Parathyroid adenoma (tissue), 2 donors: ENCODE results near the gene SLC17A7.

Experiments
- H2AFZ ChIP-seq: fragments of 300-600 bp; sonication (generic); one replicate; pipeline ENCODE4 v1.7.0; 2017; ENCODE audit warnings: antibody characterized with exemption, mild to moderate bottlenecking
- H3K27ac ChIP-seq: fragments of 300-600 bp; sonication (generic); one replicate; pipeline ENCODE4 v1.7.0; 2017
- H3K27me3 ChIP-seq: fragments of 300-600 bp; sonication (generic); one replicate; pipeline ENCODE4 v1.7.0; 2017; ENCODE audit warnings: low read length; ENCODE audit not compliant: control insufficient read depth, insufficient read depth
- H3K36me3 ChIP-seq: fragments of 300-600 bp; sonication (generic); one replicate; pipeline ENCODE4 v1.7.0; 2017; ENCODE audit warnings: low read length; ENCODE audit not compliant: control insufficient read depth, insufficient read depth
- H3K4me1 ChIP-seq: fragments of 300-600 bp; sonication (generic); one replicate; pipeline ENCODE4 v1.7.0; 2017; ENCODE audit warnings: control low read depth
- H3K4me2 ChIP-seq: fragments of 300-600 bp; sonication (generic); one replicate; pipeline ENCODE4 v1.7.0; 2017; ENCODE audit warnings: low read length
- H3K4me3 ChIP-seq: fragments of 300-600 bp; sonication (generic); one replicate; pipeline ENCODE4 v1.7.0; 2017; ENCODE audit warnings: low read depth, low read length
- H3K79me2 ChIP-seq: fragments of 300-600 bp; sonication (generic); one replicate; pipeline ENCODE4 v1.7.0; 2017; ENCODE audit warnings: control low read depth
- H3K9ac ChIP-seq: fragments of 300-600 bp; sonication (generic); one replicate; pipeline ENCODE4 v1.7.0; 2017; ENCODE audit warnings: mild to moderate bottlenecking
- H3K9me3 ChIP-seq: fragments of 300-600 bp; sonication (generic); one replicate; pipeline ENCODE4 v1.7.0; 2017; ENCODE audit warnings: low read length; ENCODE audit not compliant: control insufficient read depth
- TF ChIP-seq, protein P1 (sequence below): fragments of 300-600 bp; sonication (generic); IDR thresholded peaks from one replicate; pipeline ENCODE4 v1.7.0; 2017; ENCODE audit warnings: antibody characterized with exemption, mild to moderate bottlenecking
- donor health status: primary hyperparathyroidism.

Gene SLC17A7

DNA sequence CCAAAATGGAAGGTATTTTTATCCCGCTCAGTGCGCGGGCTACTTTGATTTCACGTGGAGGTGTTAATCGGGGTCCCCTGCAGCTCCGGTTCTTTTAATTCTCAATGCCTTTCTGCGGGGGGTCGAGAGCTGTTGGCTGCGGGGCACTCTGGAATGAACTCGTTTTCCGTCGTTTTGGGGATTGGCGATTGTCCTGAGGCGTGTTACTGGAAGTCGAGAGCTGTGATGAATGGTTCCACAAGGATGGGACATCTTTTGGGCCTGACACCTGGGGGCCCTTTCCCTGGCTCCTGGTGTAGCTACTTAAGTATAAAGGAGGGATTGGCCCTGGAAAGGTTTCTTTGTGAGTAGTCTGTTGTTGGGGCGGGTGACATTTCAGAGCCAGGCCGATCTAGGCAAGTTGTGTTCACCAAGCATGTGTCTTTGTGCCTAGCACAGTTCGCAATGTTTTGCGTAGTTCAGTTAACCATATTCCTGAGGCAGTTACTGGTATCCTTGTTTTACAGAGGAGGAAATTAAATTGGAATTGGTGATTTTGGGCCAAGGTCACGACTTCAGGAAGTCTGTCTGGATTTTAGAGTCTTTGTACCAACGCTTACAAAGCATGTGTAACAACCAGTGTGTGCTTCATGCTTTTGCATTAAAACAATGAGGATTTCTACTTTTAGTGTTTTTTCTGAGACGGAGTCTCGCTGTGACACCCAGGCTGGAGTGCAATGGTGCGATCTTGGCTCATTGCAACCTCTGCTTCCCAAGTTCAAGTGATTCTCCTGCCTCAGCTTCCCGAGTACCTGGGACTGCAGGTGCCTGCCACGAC is 46.9 kb upstream of the SLC17A7 start:
- peak overlapping the region; percentile 90 for H3K27ac ChIP-seq
- H3K9me3 ChIP-seq, result no peaks in the 10 kb centered on the region
- H3K4me2 ChIP-seq, result peak overlapping the region; percentile 89
- TF ChIP-seq, protein P1, sequence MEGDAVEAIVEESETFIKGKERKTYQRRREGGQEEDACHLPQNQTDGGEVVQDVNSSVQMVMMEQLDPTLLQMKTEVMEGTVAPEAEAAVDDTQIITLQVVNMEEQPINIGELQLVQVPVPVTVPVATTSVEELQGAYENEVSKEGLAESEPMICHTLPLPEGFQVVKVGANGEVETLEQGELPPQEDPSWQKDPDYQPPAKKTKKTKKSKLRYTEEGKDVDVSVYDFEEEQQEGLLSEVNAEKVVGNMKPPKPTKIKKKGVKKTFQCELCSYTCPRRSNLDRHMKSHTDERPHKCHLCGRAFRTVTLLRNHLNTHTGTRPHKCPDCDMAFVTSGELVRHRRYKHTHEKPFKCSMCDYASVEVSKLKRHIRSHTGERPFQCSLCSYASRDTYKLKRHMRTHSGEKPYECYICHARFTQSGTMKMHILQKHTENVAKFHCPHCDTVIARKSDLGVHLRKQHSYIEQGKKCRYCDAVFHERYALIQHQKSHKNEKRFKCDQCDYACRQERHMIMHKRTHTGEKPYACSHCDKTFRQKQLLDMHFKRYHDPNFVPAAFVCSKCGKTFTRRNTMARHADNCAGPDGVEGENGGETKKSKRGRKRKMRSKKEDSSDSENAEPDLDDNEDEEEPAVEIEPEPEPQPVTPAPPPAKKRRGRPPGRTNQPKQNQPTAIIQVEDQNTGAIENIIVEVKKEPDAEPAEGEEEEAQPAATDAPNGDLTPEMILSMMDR, result no peak
- H3K4me3 ChIP-seq, result peak overlapping the region; percentile 100
- peak overlapping the region; percentile 57 for H3K9ac ChIP-seq
- peak overlapping the region; percentile 43 for H2AFZ ChIP-seq
- peaks cover 31% of the 10 kb centered on the region for H3K79me2 ChIP-seq
- peaks cover 10% of the 10 kb centered on the region for H3K4me1 ChIP-seq
- H3K36me3 ChIP-seq, result no peaks in the 10 kb centered on the region
- H3K27me3 ChIP-seq, result no peaks in the 10 kb centered on the region

DNA sequence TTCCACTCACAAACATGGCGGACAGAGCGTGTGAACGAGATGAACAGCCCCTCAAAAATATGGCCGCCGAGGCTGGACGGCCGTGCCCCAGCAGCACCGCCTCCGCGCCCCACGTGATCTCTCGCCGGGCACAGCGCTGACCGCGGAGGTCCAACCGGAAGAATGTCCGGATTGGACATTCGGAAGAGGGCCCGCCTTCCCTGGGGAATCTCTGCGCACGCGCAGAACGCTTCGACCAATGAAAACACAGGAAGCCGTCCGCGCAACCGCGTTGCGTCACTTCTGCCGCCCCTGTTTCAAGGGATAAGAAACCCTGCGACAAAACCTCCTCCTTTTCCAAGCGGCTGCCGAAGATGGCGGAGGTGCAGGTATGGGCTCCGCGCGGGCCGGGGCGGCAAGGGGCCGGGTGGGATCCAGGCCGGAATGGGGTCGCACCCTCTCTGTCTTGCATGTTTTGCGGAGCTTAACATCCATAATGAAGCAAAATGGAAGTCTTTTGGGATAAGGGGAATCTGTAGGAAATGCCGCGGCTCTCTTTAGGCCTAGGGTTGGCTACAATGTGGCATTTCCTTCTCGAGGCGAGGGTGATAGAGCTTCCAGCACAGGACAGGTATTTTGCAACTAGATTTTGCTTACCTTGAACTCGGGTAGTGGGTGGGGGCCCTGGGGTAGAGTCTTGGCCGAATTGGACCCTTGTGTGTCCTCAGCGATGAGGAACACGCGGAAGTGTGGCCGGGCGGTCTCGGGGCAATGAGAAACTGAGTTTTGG is 46.1 kb upstream of the SLC17A7 start, which contains the start of gene RPL13A:
RPL13A (plus strand) TSS at position 332 of the 769 bp plus-strand sequence; CDS start at position 354, 22 bp downstream.
- TF ChIP-seq, protein P1, result peak; percentile 4
- Histone ChIP-seq H3K79me2 (peaks cover 31% of the 10 kb centered on the region), H3K27me3 (no peaks in the 10 kb centered on the region), H3K4me2 (peak within 1 kb of the TSS; percentile 89), H3K36me3 (no peaks in the 10 kb centered on the region), H3K9me3 (no peaks in the 10 kb centered on the region), H2AFZ (peak within 1 kb of the TSS; percentile 91), H3K4me3 (peak within 1 kb of the TSS; percentile 100), H3K27ac (peak within 1 kb of the TSS; percentile 90), H3K9ac (peak within 1 kb of the TSS; percentile 57), H3K4me1 (peaks cover 10% of the 10 kb centered on the region)

DNA sequence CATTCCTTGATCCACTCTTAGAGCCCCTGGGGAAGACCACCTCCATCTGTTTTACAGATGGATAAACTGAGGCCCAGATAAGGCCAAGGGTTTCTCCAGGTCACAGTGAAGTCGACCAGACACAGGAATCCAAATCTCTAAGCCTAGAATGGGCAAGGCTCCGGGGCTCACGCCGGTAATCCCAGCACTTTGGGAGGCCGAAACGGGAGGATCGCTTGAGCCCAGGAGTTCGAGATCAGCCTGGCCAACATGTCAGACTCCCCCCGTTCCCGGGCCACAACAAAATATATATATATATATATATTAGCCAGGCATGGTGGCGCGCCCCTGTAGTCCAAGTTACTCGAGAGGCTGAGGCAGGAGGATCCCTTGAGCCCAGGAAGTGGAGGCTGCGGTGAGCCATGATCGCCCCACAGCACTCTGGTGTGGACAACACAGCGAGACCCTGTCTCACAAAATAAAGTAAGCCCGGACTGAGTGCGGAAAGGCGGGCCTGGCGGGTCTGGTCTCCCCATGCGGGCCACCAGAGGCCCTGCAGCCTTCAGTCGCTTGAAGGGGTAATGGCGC is 45.5 kb upstream of the SLC17A7 start:
- H3K36me3 ChIP-seq, result no peaks in the 10 kb centered on the region
- H3K9ac ChIP-seq, result no peak overlapping the region
- no peaks in the 10 kb centered on the region for H3K9me3 ChIP-seq
- peaks cover 31% of the 10 kb centered on the region for H3K79me2 ChIP-seq
- H3K4me1 ChIP-seq, result peaks cover 10% of the 10 kb centered on the region
- H3K27ac ChIP-seq, result peak overlapping the region; percentile 17
- H3K4me2 ChIP-seq, result no peak overlapping the region
- TF ChIP-seq, protein P1, result peak; percentile 3
- H3K4me3 ChIP-seq, result no peak overlapping the region
- no peaks in the 10 kb centered on the region for H3K27me3 ChIP-seq
- peak overlapping the region; percentile 91 for H2AFZ ChIP-seq

DNA sequence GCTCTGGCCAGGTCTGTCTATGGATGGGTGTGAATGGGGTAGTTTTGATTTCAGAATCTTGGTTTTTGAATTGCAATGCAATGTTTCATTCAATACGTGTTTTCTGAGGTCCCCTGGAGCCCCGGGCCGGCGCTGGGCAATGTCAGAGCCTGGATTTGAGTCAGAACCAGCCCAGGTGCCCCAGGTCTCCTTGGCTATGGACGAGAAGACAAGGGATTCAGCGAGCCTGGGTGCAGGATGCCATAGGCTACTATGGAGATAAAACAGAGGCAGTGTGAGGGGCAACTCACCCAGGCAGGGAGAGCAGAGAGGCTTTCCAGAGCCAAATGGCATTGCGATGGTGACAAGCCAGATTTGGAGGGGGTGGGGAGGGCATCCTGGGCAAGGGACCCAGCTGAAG is 44.9 kb upstream of the SLC17A7 start:
- Histone ChIP-seq H3K4me3 (no peak overlapping the region), H3K9me3 (no peaks in the 10 kb centered on the region), H3K27ac (no peak overlapping the region), H3K4me2 (no peak overlapping the region), H3K36me3 (no peaks in the 10 kb centered on the region), H3K27me3 (no peaks in the 10 kb centered on the region), H2AFZ (peak overlapping the region; percentile 91), H3K4me1 (peaks cover 10% of the 10 kb centered on the region), H3K9ac (no peak overlapping the region), H3K79me2 (peaks cover 31% of the 10 kb centered on the region)
- TF ChIP-seq, protein P1, result no peak
